Skin of body (tissue), 2 donors: ENCODE data around the gene TMEM100. TPM values are rescaled to one million over a fixed set of nuclear protein-coding genes. Genes with fewer than 3 reads are reported as not detected.
"Not testable (repeated sequence)": the region's sequence is repeated elsewhere in the genome, so short reads cannot be mapped to it uniquely, and the experiment has no call there.

Source experiments
- DNase-seq: peaks from one replicate; lab custom pipeline; 2025; lab: John Stamatoyannopoulos, UW
- total RNA-seq: library from RNA; depleted of rRNA; stranded (reverse); fragments of >200 nt; gene quantifications from one replicate; pipeline ENCODE4 v1.2.3, GENCODE V29; 2014

Gene TMEM100
- total RNA-seq, 1 donor from 2014 or later, result 21.2 TPM

DNA sequence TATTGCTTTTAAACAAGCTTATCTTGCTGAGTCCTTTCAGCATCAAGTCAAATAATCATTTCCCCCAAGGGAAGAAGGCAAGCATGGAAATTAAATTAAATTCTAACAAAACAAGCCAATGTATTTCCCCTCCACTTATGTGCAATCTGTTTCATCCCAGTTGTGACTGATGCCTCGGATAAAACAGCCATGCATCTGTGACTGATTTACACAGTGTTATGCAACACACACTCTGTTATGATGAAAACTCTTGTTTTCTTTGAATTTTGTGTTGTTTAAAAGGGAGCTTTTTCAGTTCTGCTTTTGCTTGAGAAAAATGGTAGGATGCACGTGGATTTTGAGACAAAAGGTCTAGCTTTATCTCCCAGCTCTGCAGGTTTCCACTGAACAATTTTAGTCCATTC, 32.6 kb downstream of the TMEM100 start:
- DNase-seq, result peak; percentile 93

DNA sequence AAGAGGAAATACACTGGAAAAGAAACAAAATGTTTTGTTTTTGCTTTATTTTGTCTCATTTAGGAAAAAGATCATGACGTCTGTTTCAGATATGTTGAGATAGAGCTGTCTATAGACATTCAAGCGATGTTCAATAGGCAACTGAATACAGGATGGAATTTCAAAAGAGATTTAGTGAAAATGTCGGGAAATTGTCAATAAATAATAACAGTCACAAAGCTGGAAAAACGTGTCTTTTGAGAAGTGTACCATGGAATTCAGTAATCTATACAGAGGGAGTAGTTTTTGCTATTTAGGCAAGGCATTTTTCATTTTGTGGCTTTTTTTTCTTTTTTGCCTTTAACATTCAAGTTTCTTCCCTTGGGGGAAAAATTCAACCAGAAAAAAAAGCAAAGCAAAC, 33.0 kb downstream of the TMEM100 start:
- DNase-seq, result no peak

- DNase-seq, result no peak
Measured at GRCh38 chr17:55688057-55688456, 34.6 kb downstream of the TMEM100 start.

DNA sequence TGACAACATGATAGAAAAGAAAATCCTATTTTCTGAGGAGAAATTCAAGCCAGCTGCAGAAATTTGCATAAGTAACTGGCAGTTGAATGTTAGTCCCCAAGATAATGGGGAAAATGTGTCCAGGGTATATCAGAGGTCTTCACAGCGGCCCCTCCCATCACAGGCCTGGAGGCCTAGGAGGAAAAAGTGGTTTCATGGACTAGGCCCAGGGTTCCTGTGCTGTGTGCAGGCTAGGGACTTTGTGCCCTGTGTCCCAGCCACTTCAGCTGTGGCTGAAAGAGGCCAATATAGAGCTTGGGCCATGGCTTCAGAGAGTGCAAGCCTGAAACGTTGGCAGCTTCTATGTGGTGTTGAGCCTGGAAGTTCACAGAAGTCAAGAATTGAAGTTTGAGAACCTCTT, 35.6 kb downstream of the TMEM100 start:
- DNase-seq, result no peak

DNA sequence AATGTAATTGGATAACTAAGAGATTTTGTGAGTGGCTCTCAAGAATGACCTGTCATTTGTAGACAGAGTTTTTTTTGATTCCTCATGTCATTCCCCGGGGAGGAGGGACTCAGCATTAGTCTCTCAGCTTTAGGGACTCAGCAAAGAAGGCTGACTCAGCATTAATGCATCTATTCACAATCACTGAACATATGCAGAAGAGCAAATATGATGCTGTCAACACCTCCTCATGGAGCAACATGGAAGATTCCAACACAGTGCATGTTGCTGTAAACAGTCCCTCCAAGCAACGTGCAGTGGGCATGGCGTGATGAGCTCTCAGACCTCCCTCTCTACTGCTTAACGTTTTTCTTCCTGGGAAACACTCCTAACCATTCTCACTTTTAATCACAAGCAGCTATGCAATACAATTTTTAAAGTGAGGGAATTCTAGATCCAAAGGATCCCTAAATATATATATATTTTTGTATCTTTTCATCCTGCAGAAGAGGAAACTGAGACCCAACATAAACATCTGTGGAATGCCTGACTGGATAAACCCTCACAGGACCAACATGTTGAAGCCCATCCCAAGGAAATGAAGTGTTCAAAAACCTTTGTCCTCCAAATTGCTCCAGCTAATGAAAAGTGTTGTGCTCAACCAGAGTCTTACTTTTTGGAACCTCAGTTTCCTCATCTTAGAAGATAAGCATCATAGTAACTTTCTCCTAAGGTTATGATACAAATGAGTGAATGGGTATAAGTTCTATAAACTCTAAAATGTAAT, 38.9 kb downstream of the TMEM100 start:
- DNase-seq, result peak; percentile 10

- DNase-seq, result no peak
Measured at GRCh38 chr17:55681342-55681700, 41.3 kb downstream of the TMEM100 start.

GRCh38 chr17:55680686-55681341, 41.9 kb downstream of the TMEM100 start:
- no peak for DNase-seq

DNA sequence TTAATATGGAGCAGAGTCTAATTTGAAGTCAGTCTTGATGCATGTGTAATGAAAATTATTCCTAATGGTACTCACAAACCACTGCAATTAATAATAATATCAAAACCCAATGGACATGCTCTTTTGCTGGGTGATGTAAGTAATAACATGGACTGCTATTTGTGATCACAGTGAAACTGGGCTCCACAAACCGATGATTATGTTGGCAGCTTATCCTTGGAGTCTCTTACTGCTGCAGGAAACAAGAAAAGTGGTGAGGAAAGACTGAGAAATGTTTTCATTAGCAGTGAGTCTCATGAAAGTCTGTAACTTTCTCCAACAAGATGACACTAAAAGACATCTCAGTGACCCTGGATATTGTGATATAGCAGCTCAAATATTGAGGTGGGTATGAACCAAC, 45.2 kb downstream of the TMEM100 start:
- peak; percentile 68 for DNase-seq

GRCh38 chr17:55676274-55676673, 46.4 kb downstream of the TMEM100 start:
- peak; percentile 20 for DNase-seq

GRCh38 chr17:55673743-55674506, 48.7 kb downstream of the TMEM100 start:
- no peak for DNase-seq

- DNase-seq, result peak; percentile 75
Measured at GRCh38 chr17:55672585-55673501, 49.8 kb downstream of the TMEM100 start.

DNA sequence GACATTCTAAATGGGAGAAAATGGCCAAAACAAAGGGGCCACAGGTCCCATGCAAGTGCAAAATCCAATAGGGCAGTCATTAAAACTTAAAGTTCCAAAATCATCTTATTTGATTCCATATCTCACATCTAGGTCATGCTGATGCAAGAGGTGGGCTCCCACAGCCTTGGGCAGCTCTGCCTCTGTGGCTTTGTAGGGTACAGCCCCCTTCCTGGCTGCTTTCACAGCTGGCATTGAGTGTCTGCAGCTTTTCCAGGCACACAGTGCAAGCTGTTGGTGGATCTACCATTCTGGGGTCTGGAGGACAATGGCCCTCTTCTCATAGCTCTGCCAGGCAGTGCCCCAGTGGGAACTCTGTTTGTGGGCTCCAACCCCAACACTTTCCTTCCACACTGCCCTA, 50.7 kb downstream of the TMEM100 start:
- not testable (repeated sequence) for DNase-seq

Other genes starting within 250 kb of the TMEM100 start
- gene SMIM36, start 211.4 kb downstream of the TMEM100 start, total RNA-seq, result not detected
- 9.9 TPM for gene PCTP, start 28.2 kb upstream of the TMEM100 start, total RNA-seq